Coronary artery (tissue), 2 donors: ENCODE results near the gene DACH2.

Experiments used
- DNase-seq: peaks from one replicate; pipeline ENCODE4 v3.0.0-alpha.2; 2017; ENCODE audit warnings: low spot score
- H3K27ac ChIP-seq, 2 donors: fragments of 200-600 bp; sonication (generic); one replicate each; pipeline ENCODE4 v1.5.1; 2016 to 2019
- H3K4me3 ChIP-seq: fragments of 200-600 bp; sonication (generic); 2 replicates; pipeline ENCODE4 v1.5.1; 2016; ENCODE audit warnings: mild to moderate bottlenecking, moderate library complexity
- TF ChIP-seq, protein P1 (sequence below): fragments of 200-600 bp; sonication (generic); IDR thresholded peaks from one replicate; pipeline ENCODE4 v1.5.1; 2019; ENCODE audit warnings: antibody characterized with exemption

The DACH2 gene

GRCh38 chrX:86696951-86697350 lies 548.7 kb downstream of the DACH2 start:
- no peak for DNase-seq

DNA sequence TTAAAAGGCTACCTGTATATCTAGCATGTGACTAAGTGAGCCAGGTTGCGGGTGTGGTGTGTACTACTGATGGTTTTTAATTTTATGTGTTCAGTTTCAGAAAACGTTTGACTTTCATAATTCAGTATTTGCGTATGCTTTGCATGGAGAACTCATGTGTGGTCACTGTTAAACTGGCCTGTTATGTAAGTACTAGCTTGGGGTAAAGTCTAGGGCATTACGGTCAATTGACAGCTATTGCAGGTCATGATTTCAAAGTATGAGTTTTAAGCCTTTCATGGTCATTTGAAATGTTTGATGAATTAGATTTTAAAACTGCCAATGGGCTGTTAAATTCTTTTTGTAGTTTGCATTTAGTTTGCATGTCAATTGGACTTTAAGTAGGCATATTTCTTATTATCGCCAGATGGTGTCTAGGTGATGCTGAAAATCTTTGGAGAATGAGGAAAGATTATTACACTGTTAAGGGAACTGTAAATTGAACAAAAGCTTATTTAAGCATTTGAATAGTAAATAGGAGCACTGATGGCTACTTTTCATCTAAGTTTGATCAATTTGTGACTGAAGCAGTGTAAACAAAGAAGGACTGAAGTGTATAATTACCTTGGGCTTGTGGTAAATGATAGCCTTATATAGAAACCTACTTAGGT lies 563.4 kb downstream of the DACH2 start:
- Histone ChIP-seq H3K27ac (no peak overlapping the region), H3K4me3 (no peak overlapping the region)
- TF ChIP-seq, protein P1, sequence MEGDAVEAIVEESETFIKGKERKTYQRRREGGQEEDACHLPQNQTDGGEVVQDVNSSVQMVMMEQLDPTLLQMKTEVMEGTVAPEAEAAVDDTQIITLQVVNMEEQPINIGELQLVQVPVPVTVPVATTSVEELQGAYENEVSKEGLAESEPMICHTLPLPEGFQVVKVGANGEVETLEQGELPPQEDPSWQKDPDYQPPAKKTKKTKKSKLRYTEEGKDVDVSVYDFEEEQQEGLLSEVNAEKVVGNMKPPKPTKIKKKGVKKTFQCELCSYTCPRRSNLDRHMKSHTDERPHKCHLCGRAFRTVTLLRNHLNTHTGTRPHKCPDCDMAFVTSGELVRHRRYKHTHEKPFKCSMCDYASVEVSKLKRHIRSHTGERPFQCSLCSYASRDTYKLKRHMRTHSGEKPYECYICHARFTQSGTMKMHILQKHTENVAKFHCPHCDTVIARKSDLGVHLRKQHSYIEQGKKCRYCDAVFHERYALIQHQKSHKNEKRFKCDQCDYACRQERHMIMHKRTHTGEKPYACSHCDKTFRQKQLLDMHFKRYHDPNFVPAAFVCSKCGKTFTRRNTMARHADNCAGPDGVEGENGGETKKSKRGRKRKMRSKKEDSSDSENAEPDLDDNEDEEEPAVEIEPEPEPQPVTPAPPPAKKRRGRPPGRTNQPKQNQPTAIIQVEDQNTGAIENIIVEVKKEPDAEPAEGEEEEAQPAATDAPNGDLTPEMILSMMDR, result no peak
- no peak for DNase-seq

More at GRCh38 chrX:86696951-86697350, 548.7 kb downstream of the DACH2 start:
- Histone ChIP-seq H3K4me3 (no peak overlapping the region), H3K27ac (no peak overlapping the region)
- TF ChIP-seq, protein P1, result no peak

- no peak for DNase-seq
- TF ChIP-seq, protein P1, result no peak
- H3K27ac ChIP-seq, result no peak overlapping the region
These were observed 566.2 kb downstream of the DACH2 start for GRCh38 chrX:86714441-86714840.

GRCh38 chrX:86724277-86724676 lies 576.0 kb downstream of the DACH2 start:
- DNase-seq, result no peak
- TF ChIP-seq, protein P1, result no peak
- Histone ChIP-seq H3K27ac (no peak overlapping the region), H3K4me3 (no peak overlapping the region)

More at GRCh38 chrX:86714441-86714840, 566.2 kb downstream of the DACH2 start:
- no peak overlapping the region for H3K4me3 ChIP-seq

DNA sequence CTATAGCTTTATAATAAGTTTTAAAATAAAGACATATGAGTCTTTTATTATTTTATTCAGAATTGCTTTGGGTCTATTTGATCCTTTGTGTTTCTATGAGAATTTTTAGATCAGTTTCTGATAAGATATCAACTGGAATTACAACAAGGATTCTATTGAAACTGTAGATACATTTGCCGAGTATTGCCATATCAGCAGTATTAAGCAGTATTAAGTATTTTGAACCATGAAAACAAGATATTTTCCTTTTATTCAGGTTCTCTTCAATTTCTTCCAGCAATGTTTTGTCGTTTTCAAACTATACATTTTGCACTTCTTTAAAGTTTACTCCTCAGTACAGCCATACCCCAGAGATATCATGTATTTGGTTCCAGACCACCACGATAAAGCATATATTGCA lies 598.8 kb downstream of the DACH2 start:
- no peak for DNase-seq
- Histone ChIP-seq H3K27ac (no peak overlapping the region), H3K4me3 (no peak overlapping the region)
- TF ChIP-seq, protein P1, result no peak

- DNase-seq, result no peak
- TF ChIP-seq, protein P1, result no peak
- Histone ChIP-seq H3K4me3 (no peak overlapping the region), H3K27ac (no peak overlapping the region)
These were observed 657.0 kb downstream of the DACH2 start for GRCh38 chrX:86805241-86805640.

DNA sequence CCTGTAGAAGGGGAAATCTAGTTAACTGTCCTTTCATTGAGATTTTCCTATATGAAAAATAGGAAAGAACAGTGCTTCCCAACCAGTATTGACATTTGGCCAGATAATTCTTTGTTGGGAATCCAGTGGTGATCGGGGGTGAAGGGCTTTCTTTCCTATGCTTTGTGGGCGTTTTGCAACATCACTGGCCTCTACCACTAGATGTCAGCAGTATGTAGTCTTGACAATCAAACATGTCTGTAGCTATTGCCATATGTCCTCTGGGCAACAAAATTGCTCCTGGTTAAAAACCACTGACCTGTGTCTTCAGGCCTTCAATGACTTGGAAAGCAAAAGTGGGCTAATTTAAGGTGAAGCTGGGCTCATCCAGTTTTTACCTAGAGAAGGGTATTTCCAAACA lies 658.5 kb downstream of the DACH2 start:
- TF ChIP-seq, protein P1, result no peak
- Histone ChIP-seq H3K27ac (no peak overlapping the region), H3K4me3 (no peak overlapping the region)
- no peak for DNase-seq
